ENCODE results near the gene NEMP1. TPM values are rescaled to one million over a fixed set of nuclear protein-coding genes. Genes with fewer than 3 reads are reported as not detected.

Gene NEMP1
- total RNA-seq, 4 donors from 2014 or later = 8.5 to 10.4 (median 9.6) TPM

DNA sequence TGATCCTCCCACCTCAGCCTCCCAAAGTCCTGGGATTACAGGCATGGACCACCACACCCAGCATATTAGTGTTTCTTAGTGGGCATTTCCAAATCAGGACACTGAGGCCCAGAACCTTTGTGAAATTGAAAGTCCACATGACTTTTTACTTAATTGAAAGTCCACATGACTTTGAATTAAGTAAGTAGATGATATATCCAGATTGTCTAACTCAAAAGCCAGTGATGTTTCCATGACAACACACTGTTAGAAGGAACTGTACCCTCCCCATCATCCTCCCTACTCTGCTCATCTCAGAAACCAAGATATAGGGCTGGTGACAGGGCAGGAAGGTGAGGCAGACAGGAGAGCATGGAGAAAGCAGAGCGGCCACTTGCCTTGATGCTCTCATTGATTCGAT lies 35.9 kb downstream of the NEMP1 start:
- TF ChIP-seq CTCF (IDR thresholded peaks at IDR 0.05; ENCODE audit: low read depth) = no peak

GRCh38 chr12:57040750-57041149 lies 37.8 kb downstream of the NEMP1 start:
- no peak for TF ChIP-seq CTCF (IDR thresholded peaks at IDR 0.05; ENCODE audit: low read depth)

- TF ChIP-seq CTCF (IDR thresholded peaks at IDR 0.05; ENCODE audit: low read depth) = no peak
Observed at GRCh38 chr12:57040211-57040610, 38.4 kb downstream of the NEMP1 start.

- no peak for TF ChIP-seq CTCF (IDR thresholded peaks at IDR 0.05; ENCODE audit: low read depth)
Observed at GRCh38 chr12:57039016-57039798, 39.4 kb downstream of the NEMP1 start.

DNA sequence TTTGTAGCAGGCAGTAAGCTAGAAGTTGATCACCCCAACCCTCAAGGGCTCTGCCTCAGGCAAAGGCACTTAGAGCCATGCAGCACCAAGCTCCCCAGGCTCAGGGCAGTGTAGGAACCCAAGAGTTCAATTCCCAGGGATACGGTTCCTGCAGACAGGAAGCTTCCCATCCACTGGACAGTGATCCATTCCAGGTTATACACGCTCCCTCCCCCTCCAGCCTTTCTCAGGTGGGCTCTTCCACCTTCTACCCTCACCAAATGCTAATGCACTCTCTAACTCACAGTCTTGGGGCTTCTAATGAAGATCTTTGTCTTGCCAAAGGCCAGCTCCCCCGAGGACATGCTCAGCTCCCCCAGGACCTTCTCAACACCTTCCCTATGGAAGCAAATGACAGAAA lies 41.3 kb downstream of the NEMP1 start:
- no peak for TF ChIP-seq CTCF (IDR thresholded peaks at IDR 0.05; ENCODE audit: low read depth)

- no peak for TF ChIP-seq CTCF (IDR thresholded peaks at IDR 0.05; ENCODE audit: low read depth)
Observed at GRCh38 chr12:57033431-57033830, 45.2 kb downstream of the NEMP1 start.

GRCh38 chr12:57031789-57032188 lies 46.8 kb downstream of the NEMP1 start:
- no peak for TF ChIP-seq CTCF (IDR thresholded peaks at IDR 0.05; ENCODE audit: low read depth)
